Measurements from ENCODE around the gene DNAJC2. TPM values are rescaled to one million over a fixed set of nuclear protein-coding genes. Genes with fewer than 3 reads are reported as not detected.

DNAJC2 gene
- total and polyA plus RNA-seq, 11 donors, result 6.9 to 24.5 (median 13.6) TPM

GRCh38 chr7:103325744-103326143 is 18.8 kb downstream of the DNAJC2 start:
- intact Hi-C loops (cut with DNase I), result no loop called here
- no peak for ATAC-seq
- TF ChIP-seq POLR2A (IDR thresholded peaks at IDR 0.05), result no peak
- TF ChIP-seq, protein P1, sequence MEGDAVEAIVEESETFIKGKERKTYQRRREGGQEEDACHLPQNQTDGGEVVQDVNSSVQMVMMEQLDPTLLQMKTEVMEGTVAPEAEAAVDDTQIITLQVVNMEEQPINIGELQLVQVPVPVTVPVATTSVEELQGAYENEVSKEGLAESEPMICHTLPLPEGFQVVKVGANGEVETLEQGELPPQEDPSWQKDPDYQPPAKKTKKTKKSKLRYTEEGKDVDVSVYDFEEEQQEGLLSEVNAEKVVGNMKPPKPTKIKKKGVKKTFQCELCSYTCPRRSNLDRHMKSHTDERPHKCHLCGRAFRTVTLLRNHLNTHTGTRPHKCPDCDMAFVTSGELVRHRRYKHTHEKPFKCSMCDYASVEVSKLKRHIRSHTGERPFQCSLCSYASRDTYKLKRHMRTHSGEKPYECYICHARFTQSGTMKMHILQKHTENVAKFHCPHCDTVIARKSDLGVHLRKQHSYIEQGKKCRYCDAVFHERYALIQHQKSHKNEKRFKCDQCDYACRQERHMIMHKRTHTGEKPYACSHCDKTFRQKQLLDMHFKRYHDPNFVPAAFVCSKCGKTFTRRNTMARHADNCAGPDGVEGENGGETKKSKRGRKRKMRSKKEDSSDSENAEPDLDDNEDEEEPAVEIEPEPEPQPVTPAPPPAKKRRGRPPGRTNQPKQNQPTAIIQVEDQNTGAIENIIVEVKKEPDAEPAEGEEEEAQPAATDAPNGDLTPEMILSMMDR (IDR thresholded peaks at IDR 0.05), result no peak
- no peaks in the 10 kb centered on the region for H3K9me3 ChIP-seq
- DNase-seq, result no peak
- no peaks in the 10 kb centered on the region for H3K27me3 ChIP-seq
- no peak overlapping the region for H3K4me3 ChIP-seq
- peaks cover 0 to 96% (median 82%) of the 10 kb centered on the region in 9 donors for H3K36me3 ChIP-seq
- no peak overlapping the region for H3K27ac ChIP-seq
- WGBS, 4 donors, result 91 to 95% (median 94%) methylated on average over 8 of the region's 8 CpGs
- no peaks in the 10 kb centered on the region for H3K4me1 ChIP-seq

DNA sequence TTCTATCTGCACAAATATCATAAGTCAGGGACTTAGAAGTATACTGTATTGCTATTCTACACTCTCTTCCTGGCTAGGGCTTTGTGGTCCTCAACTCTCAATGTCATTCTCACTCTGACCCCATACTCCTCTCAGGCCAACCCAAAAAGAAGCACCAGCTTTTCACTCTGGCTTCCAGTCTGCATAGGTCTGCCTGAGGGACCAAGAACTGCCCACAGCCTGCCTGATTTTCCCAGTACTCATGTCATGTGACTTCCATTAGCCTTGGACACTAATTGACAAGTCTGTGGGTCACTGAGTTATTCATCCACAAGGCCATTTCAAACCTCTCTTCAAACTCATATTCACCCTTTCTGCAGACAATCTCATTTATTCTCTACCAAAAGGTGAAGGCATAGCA is 27.6 kb downstream of the DNAJC2 start:
- Histone ChIP-seq H3K4me1 (peaks cover 0 to 6% (median 0%) of the 10 kb centered on the region in 12 donors), H3K27me3 (no peaks in the 10 kb centered on the region), H3K36me3 (peaks cover 0 to 100% (median 100%) of the 10 kb centered on the region in 9 donors), H3K27ac (no peak overlapping the region), H3K9me3 (no peaks in the 10 kb centered on the region), H3K4me3 (no peak overlapping the region)
- DNase-seq (no peak), ATAC-seq (peak in 1 of 4 donors; percentile 39)
- TF ChIP-seq, protein P1 (IDR thresholded peaks at IDR 0.05), result no peak
- no peak for TF ChIP-seq POLR2A (IDR thresholded peaks at IDR 0.05)
- intact Hi-C loops (cut with DNase I), result no loop called here

- DNase-seq (no peak), ATAC-seq (no peak)
- Histone ChIP-seq H3K4me1 (peaks cover 0 to 6% (median 0%) of the 10 kb centered on the region in 12 donors), H3K36me3 (peaks cover 0 to 100% (median 100%) of the 10 kb centered on the region in 9 donors), H3K27ac (no peak overlapping the region), H3K4me3 (no peak overlapping the region), H3K9me3 (no peaks in the 10 kb centered on the region), H3K27me3 (no peaks in the 10 kb centered on the region)
- TF ChIP-seq, protein P1 (IDR thresholded peaks at IDR 0.05), result no peak
- TF ChIP-seq POLR2A (IDR thresholded peaks at IDR 0.05), result no peak
- 82 to 95% (median 92%) methylated on average over 2 of the region's 2 CpGs for WGBS, 4 donors
- intact Hi-C loops (cut with DNase I), result no loop called here
Observed at GRCh38 chr7:103316380-103316941, 28.1 kb downstream of the DNAJC2 start.

- Histone ChIP-seq H3K27ac (no peak overlapping the region), H3K36me3 (peaks cover 0 to 100% (median 100%) of the 10 kb centered on the region in 9 donors), H3K4me3 (no peak overlapping the region), H3K9me3 (no peaks in the 10 kb centered on the region), H3K4me1 (peaks cover 0 to 6% (median 0%) of the 10 kb centered on the region in 12 donors), H3K27me3 (no peaks in the 10 kb centered on the region)
- ATAC-seq (no peak), DNase-seq (no peak)
- TF ChIP-seq, protein P1 (IDR thresholded peaks at IDR 0.05), result no peak
- no peak for TF ChIP-seq POLR2A (IDR thresholded peaks at IDR 0.05)
- 87 to 91% (median 89%) methylated on average over 2 of the region's 2 CpGs for WGBS, 4 donors
- intact Hi-C loops (cut with DNase I), result loop anchor here in 1 of 10 donors (5.0 kb wide), 1 partner anchor 52 kb away; no protein-coding TSS in a partner anchor
Observed at GRCh38 chr7:103314852-103315251, 29.7 kb downstream of the DNAJC2 start.

Data from heart left ventricle (tissue), 16 donors.